K562 (cell line): ENCODE results near the gene RNF152. TPM values are rescaled to one million over a fixed set of nuclear protein-coding genes. Genes with fewer than 3 reads are reported as not detected.

Experiments used
- ATAC-seq: fragments of 200-7000 bp; cut with Tn5 transposase; 3 replicates; pipeline ENCODE4 v1.9.1; 2020; ENCODE audit warnings: moderate library complexity
- BruUV-seq: library from RNA; stranded (reverse); fragments of 400-500 nt; replicated peaks from 2 replicates; lab custom pipeline; 2021; lab: Mats Ljungman, UMichigan
- CTCF ChIA-PET: fragments of 300-600 bp; formaldehyde crosslinking; extraction: SDS; loops from one replicate; lab custom pipeline; 2021; ENCODE audit warnings: low intra/inter-chr PET ratio; lab: Yijun Ruan, JAX
- POLR2A ChIA-PET: fragments of 300-600, 350-650 bp; sonication (Branson Sonifier 250); formaldehyde crosslinking; extraction: SDS; loops from one replicate; lab custom pipeline; 2021; ENCODE audit warnings: antibody characterized with exemption, inconsistent platforms; lab: Yijun Ruan, JAX
- DNase-seq, 4 experiments: peaks; one replicate each; pipeline versions ENCODE4 v3.0.0 to v3.0.0-alpha.2; 2011 to 2018; ENCODE audit warnings: low spot score in 3 of 4, mixed read lengths in 3 of 4; ENCODE audit errors: extremely low read depth in 1 of 4
- FAIRE-seq: peaks from 2 replicates; lab custom pipeline; 2011; peaks lifted over from hg19 to GRCh38; lab: Jason Lieb, UNC
- H2AFZ ChIP-seq: 2 replicates; pipeline ENCODE4 v1.6.0; 2011; ENCODE audit warnings: low read depth, low read length, control low read depth, inconsistent platforms
- H3K27ac ChIP-seq: fragments of 200-600 bp; 3 replicates; pipeline ENCODE4 v1.8.0; 2011; ENCODE audit warnings: low read depth, mild to moderate bottlenecking, control low read depth, inconsistent platforms, low read length, moderate library complexity, mixed read lengths; ENCODE audit errors: extremely low read depth
- H3K27me3 ChIP-seq, 2 experiments: fragments of 300-600 bp in 1 of 2; 2 replicates in 1 of 2; 3 replicates in 1 of 2; pipeline versions ENCODE4 v1.6.0 to v1.8.0; 2011; ENCODE audit warnings: inconsistent platforms in 2 of 2, low read length in 2 of 2, mild to moderate bottlenecking in 1 of 2, mixed read lengths in 1 of 2, moderate library complexity in 1 of 2; ENCODE audit not compliant: control insufficient read depth in 2 of 2, insufficient read depth in 2 of 2
- H3K36me3 ChIP-seq: fragments of 300-600 bp; 3 replicates; pipeline ENCODE4 v1.8.0; 2011; ENCODE audit warnings: mild to moderate bottlenecking, low read length, inconsistent platforms; ENCODE audit not compliant: control insufficient read depth, insufficient read depth
- H3K4me1 ChIP-seq, 2 experiments: fragments of 200-600 bp in 1 of 2; replicated peaks in 1 of 2; 2 replicates in 1 of 2; 3 replicates in 1 of 2; pipeline versions ENCODE4 v1.5.1 to v1.8.0; 2011; ENCODE audit warnings: inconsistent platforms in 2 of 2, low read length in 2 of 2, mild to moderate bottlenecking in 1 of 2, mixed read lengths in 1 of 2, moderate library complexity in 1 of 2; ENCODE audit not compliant: control insufficient read depth in 2 of 2, insufficient read depth in 2 of 2
- H3K4me2 ChIP-seq: 2 replicates; pipeline ENCODE4 v1.6.1; 2011; ENCODE audit warnings: low read length, control low read depth, inconsistent platforms, mixed read lengths; ENCODE audit not compliant: insufficient read depth
- H3K4me3 ChIP-seq: fragments of 200-600 bp; sonication (generic), shearing (Covaris generic); 2 replicates; pipeline ENCODE4 v1.5.1; 2016; ENCODE audit warnings: control low read depth, inconsistent platforms
- H3K79me2 ChIP-seq: fragments of 200-600 bp; 3 replicates; pipeline ENCODE4 v1.8.0; 2011; ENCODE audit warnings: low read length, inconsistent platforms; ENCODE audit not compliant: control insufficient read depth, insufficient read depth
- H3K9ac ChIP-seq, 2 experiments: 2 replicates each; pipeline versions ENCODE4 v1.6.0 to v1.6.1; 2011; ENCODE audit warnings: low read depth in 2 of 2, low read length in 2 of 2, control low read depth in 1 of 2, inconsistent platforms in 1 of 2, mild to moderate bottlenecking in 1 of 2, mixed read lengths in 1 of 2; ENCODE audit not compliant: insufficient read depth in 1 of 2
- H3K9me1 ChIP-seq: one replicate; pipeline ENCODE4 v1.6.0; 2011; ENCODE audit warnings: inconsistent platforms, mild to moderate bottlenecking, low read length, moderate library complexity; ENCODE audit not compliant: control insufficient read depth, insufficient read depth
- H3K9me3 ChIP-seq: replicated peaks from 2 replicates; pipeline ENCODE4 v1.5.1; 2011; ENCODE audit warnings: low read depth, low read length, inconsistent platforms; ENCODE audit not compliant: control insufficient read depth, insufficient read depth
- H4K20me1 ChIP-seq: replicated peaks from 2 replicates; pipeline ENCODE4 v1.6.1; 2011; ENCODE audit warnings: low read length, inconsistent platforms, mixed read lengths; ENCODE audit not compliant: control insufficient read depth, insufficient read depth
- CREB1 ChIP-seq, 2 experiments: sonication (generic) in 1 of 2; formaldehyde crosslinking in 1 of 2; IDR thresholded peaks; 2 replicates each; pipeline versions ENCODE4 v1.6.1 to v1.8.0; 2012 to 2022; ENCODE audit warnings: inconsistent platforms in 1 of 2, mild to moderate bottlenecking in 1 of 2, missing genetic modification reagents in 1 of 2, moderate library complexity in 1 of 2
- FOXP1 ChIP-seq: sonication (generic); formaldehyde crosslinking; IDR thresholded peaks from 2 replicates; pipeline ENCODE4 v1.8.0; 2022; ENCODE audit warnings: mild to moderate bottlenecking, missing genetic modification reagents
- GTF2F1 ChIP-seq: IDR thresholded peaks from 2 replicates; pipeline ENCODE4 v1.6.1; 2011; ENCODE audit warnings: low read depth, low read length, improper control_type of control experiment
- JUN ChIP-seq, 2 experiments: sonication (generic) in 1 of 2; formaldehyde crosslinking in 1 of 2; IDR thresholded peaks; 2 replicates each; pipeline versions ENCODE4 v1.6.1 to v1.8.0; 2012 to 2022; ENCODE audit warnings: borderline replicate concordance in 2 of 2, mild to moderate bottlenecking in 2 of 2, improper control_type of control experiment in 1 of 2, low read depth in 1 of 2, low read length in 1 of 2, missing genetic modification reagents in 1 of 2
- JUNB ChIP-seq: fragments of 450-650 bp; formaldehyde crosslinking; conservative IDR thresholded peaks from 2 replicates; pipeline ENCODE4 v1.4.0; 2020; ENCODE audit warnings: mild to moderate bottlenecking
- KAT8 ChIP-seq: fragments of 450-650 bp; IDR thresholded peaks from 2 replicates; pipeline ENCODE4 v1.6.1; 2016; ENCODE audit warnings: low read depth, mild to moderate bottlenecking
- MAFG ChIP-seq: fragments of 450-650 bp; conservative IDR thresholded peaks from 2 replicates; pipeline ENCODE4 v1.6.1; 2016; ENCODE audit warnings: missing genetic modification characterization, missing compliant biosample characterization
- SMAD2 ChIP-seq: fragments of 150-350 bp; IDR thresholded peaks from 2 replicates; pipeline ENCODE4 v1.6.1; 2014; ENCODE audit warnings: low read depth, mild to moderate bottlenecking, low read length
- SMARCC2 ChIP-seq: fragments of 450-650 bp; IDR thresholded peaks from 2 replicates; pipeline ENCODE4 v1.6.1; 2017; ENCODE audit warnings: antibody characterized with exemption, moderate library complexity, mild to moderate bottlenecking, low read depth
- TBL1XR1 ChIP-seq, 2 experiments: IDR thresholded peaks; 2 replicates each; pipeline ENCODE4 v1.6.1; 2012; ENCODE audit warnings: improper control_type of control experiment in 2 of 2, low read length in 2 of 2, mild to moderate bottlenecking in 1 of 2
- ZNF507 ChIP-seq: conservative IDR thresholded peaks from 2 replicates; pipeline ENCODE4 v1.6.1; 2017; ENCODE audit warnings: missing genetic modification characterization, missing compliant biosample characterization
- ZNF785 ChIP-seq: fragments of 250-450 bp; sonication (Bioruptor Pico); IDR thresholded peaks from 2 replicates; pipeline ENCODE4 v1.4.0; 2020; ENCODE audit warnings: mild to moderate bottlenecking
- WGBS: fragments of 100-300 bp; shearing (Covaris generic); methylation state at CpG from one replicate; pipeline ENCODE4 v1.1.6; 2016; ENCODE audit warnings: low coverage, mixed read lengths; ENCODE audit not compliant: insufficient coverage; ENCODE audit errors: missing lambda C conversion rate; 5-methylcytosine and 5-hydroxymethylcytosine counted together
- in situ Hi-C: fragments of 300-500 bp; cut with MboI; formaldehyde crosslinking; loops from 4 replicates; pipeline ENCODE4 v1.15.0; 2018; ENCODE audit warnings: inconsistent platforms, mixed read lengths
- intact Hi-C: fragments of 100-400 bp; cut with micrococcal nuclease; formaldehyde crosslinking; loops from 2 replicates; pipeline ENCODE4 v1.14.2; 2022
- polyA plus RNA-seq, 8 experiments: library from polyadenylated mRNA; depleted of rRNA in 4 of 8; stranded (reverse) in 5 of 8; unstranded in 3 of 8; fragments of >200 nt; fragmentation: Nextera tagmentation in 2 of 8; fragmentation: Illumina TruSeq in 1 of 8; extraction: Ambion mirVana in 2 of 8; extraction: Trizol in 1 of 8; gene quantifications; 2 replicates each; pipeline versions ENCODE4 v1.2.1 to v1.2.3, GENCODE V29; 2011 to 2014; ENCODE audit warnings: inconsistent platforms in 1 of 8, missing spikeins in 1 of 8
- total RNA-seq, 7 experiments: library from RNA; depleted of rRNA in 6 of 7; stranded (reverse); fragments of >200 nt in 6 of 7; fragmentation: Illumina TruSeq in 2 of 7; extraction: Trizol in 2 of 7; gene quantifications; 2 replicates each; pipeline versions ENCODE4 v1.2.1 to v1.2.3, GENCODE V29; 2011 to 2021; ENCODE audit warnings: low replicate concordance in 1 of 7
- TF ChIP-seq, protein P1 (sequence below): fragments of 450-650 bp; IDR thresholded peaks from 2 replicates; pipeline ENCODE4 v1.6.1; 2018; ENCODE audit not compliant: partially characterized antibody
- TF ChIP-seq, protein P2 (sequence below): sonication (generic); formaldehyde crosslinking; IDR thresholded peaks from 2 replicates; pipeline ENCODE4 v1.8.0; 2022; ENCODE audit warnings: mild to moderate bottlenecking, missing genetic modification reagents
- TF ChIP-seq, protein P3 (sequence below): IDR thresholded peaks from 2 replicates; pipeline ENCODE4 v1.6.1; 2011; ENCODE audit not compliant: insufficient read length; ENCODE audit errors: extremely low read depth
- TF ChIP-seq, protein P4 (sequence below): IDR thresholded peaks from 2 replicates; pipeline ENCODE4 v1.6.1; 2011; ENCODE audit warnings: borderline replicate concordance, low read depth, mild to moderate bottlenecking, moderate library complexity, low read length; ENCODE audit not compliant: insufficient read depth, poor library complexity, severe bottlenecking

RNF152 gene
- total and polyA plus RNA-seq, 9 of the 15 experiments (the other 6 are each of a cell fraction or from before 2014, with no cell fraction given): 0.04 to 0.05 TPM; not detected in 7

DNA sequence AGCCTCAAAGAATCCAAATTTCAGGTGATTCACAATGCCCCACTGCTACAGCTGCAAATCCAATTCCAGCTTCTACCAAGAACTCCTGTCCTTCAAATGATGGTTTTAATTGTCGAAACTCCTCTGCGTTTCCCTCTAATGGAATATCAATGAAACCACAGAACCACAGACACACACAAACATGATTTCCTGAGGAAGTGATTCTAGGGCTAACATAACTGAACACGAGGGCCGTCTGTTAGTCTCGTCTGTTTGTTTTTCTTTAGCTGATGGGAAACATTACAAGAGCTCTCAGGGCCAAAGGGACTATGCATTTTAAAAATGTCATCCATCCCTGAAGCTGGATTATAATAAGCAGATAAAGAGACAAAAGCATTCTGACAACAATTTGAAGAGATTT is 59.4 kb downstream of the RNF152 start:
- H3K9me3 ChIP-seq: no peaks in the 10 kb centered on the region
- no peak overlapping the region for H3K4me3 ChIP-seq
- FAIRE-seq (no peak), ATAC-seq (no peak), DNase-seq (no peak)
- H3K4me1 ChIP-seq: no peaks in the 10 kb centered on the region
- H3K27ac ChIP-seq: no peak overlapping the region
- no peaks in the 10 kb centered on the region for H3K79me2 ChIP-seq
- in situ Hi-C loops: no loop called here
- H4K20me1 ChIP-seq: no peaks in the 10 kb centered on the region
- 2% methylated on average over 5 of the region's 5 CpGs for WGBS
- H3K4me2 ChIP-seq: no peak overlapping the region
- ChIA-PET CTCF (no interaction called here), POLR2A (interaction anchor here (0.6 to 0.8 kb wide), 2 partner anchors 15 to 123 kb away, joined by 3 read pairs; no protein-coding TSS in a partner anchor)
- no peak overlapping the region for H2AFZ ChIP-seq
- no peak for TF ChIP-seq KAT8
- TF ChIP-seq CREB1 (IDR thresholded peaks at IDR 0.05): no peak
- no peak for TF ChIP-seq CREB1 (CRISPR knock-in tag; IDR thresholded peaks at IDR 0.05)
- no peak for TF ChIP-seq JUN (IDR thresholded peaks at IDR 0.05; ENCODE audit: borderline replicate concordance, low read depth, low read length)
- TF ChIP-seq JUN (CRISPR knock-in tag; IDR thresholded peaks at IDR 0.05; ENCODE audit: borderline replicate concordance): no peak
- TF ChIP-seq ZNF785 (CRISPR knock-in tag): no peak
- TF ChIP-seq MAFG (tag): no peak
- TF ChIP-seq SMAD2: no peak
- TF ChIP-seq, protein P1, sequence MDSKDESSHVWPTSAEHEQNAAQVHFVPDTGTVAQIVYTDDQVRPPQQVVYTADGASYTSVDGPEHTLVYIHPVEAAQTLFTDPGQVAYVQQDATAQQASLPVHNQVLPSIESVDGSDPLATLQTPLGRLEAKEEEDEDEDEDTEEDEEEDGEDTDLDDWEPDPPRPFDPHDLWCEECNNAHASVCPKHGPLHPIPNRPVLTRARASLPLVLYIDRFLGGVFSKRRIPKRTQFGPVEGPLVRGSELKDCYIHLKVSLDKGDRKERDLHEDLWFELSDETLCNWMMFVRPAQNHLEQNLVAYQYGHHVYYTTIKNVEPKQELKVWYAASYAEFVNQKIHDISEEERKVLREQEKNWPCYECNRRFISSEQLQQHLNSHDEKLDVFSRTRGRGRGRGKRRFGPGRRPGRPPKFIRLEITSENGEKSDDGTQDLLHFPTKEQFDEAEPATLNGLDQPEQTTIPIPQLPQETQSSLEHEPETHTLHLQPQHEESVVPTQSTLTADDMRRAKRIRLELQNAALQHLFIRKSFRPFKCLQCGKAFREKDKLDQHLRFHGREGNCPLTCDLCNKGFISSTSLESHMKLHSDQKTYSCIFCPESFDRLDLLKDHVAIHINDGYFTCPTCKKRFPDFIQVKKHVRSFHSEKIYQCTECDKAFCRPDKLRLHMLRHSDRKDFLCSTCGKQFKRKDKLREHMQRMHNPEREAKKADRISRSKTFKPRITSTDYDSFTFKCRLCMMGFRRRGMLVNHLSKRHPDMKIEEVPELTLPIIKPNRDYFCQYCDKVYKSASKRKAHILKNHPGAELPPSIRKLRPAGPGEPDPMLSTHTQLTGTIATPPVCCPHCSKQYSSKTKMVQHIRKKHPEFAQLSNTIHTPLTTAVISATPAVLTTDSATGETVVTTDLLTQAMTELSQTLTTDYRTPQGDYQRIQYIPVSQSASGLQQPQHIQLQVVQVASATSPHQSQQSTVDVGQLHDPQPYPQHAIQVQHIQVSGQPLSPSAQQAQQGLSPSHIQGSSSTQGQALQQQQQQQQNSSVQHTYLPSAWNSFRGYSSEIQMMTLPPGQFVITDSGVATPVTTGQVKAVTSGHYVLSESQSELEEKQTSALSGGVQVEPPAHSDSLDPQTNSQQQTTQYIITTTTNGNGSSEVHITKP: no peak
- TF ChIP-seq, protein P2, sequence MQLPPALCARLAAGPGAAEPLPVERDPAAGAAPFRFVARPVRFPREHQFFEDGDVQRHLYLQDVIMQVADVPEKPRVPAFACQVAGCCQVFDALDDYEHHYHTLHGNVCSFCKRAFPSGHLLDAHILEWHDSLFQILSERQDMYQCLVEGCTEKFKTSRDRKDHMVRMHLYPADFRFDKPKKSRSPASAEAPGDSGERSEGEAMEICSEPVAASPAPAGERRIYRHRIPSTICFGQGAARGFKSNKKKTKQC (CRISPR knock-in tag): no peak
- TF ChIP-seq, protein P3, sequence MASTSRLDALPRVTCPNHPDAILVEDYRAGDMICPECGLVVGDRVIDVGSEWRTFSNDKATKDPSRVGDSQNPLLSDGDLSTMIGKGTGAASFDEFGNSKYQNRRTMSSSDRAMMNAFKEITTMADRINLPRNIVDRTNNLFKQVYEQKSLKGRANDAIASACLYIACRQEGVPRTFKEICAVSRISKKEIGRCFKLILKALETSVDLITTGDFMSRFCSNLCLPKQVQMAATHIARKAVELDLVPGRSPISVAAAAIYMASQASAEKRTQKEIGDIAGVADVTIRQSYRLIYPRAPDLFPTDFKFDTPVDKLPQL: no peak
- no peak for TF ChIP-seq ZNF507 (tag)
- TF ChIP-seq FOXP1: no peak
- TF ChIP-seq, protein P4, sequence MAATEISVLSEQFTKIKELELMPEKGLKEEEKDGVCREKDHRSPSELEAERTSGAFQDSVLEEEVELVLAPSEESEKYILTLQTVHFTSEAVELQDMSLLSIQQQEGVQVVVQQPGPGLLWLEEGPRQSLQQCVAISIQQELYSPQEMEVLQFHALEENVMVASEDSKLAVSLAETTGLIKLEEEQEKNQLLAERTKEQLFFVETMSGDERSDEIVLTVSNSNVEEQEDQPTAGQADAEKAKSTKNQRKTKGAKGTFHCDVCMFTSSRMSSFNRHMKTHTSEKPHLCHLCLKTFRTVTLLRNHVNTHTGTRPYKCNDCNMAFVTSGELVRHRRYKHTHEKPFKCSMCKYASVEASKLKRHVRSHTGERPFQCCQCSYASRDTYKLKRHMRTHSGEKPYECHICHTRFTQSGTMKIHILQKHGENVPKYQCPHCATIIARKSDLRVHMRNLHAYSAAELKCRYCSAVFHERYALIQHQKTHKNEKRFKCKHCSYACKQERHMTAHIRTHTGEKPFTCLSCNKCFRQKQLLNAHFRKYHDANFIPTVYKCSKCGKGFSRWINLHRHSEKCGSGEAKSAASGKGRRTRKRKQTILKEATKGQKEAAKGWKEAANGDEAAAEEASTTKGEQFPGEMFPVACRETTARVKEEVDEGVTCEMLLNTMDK: no peak
- no peak for TF ChIP-seq TBL1XR1 (IDR thresholded peaks at IDR 0.05; ENCODE audit: low read length in 2 of 2)
- no peak for TF ChIP-seq GTF2F1
- TF ChIP-seq JUNB (CRISPR knock-in tag): no peak
- TF ChIP-seq SMARCC2: no peak
- BruUV-seq: no TSS peak
- intact Hi-C loops: no loop called here
- no peaks in the 10 kb centered on the region for H3K36me3 ChIP-seq
- H3K27me3 ChIP-seq: no peaks in the 10 kb centered on the region
- no peak overlapping the region for H3K9ac ChIP-seq
- no peaks in the 10 kb centered on the region for H3K9me1 ChIP-seq
